ENCODE measurements around the gene POM121L2.

DNA sequence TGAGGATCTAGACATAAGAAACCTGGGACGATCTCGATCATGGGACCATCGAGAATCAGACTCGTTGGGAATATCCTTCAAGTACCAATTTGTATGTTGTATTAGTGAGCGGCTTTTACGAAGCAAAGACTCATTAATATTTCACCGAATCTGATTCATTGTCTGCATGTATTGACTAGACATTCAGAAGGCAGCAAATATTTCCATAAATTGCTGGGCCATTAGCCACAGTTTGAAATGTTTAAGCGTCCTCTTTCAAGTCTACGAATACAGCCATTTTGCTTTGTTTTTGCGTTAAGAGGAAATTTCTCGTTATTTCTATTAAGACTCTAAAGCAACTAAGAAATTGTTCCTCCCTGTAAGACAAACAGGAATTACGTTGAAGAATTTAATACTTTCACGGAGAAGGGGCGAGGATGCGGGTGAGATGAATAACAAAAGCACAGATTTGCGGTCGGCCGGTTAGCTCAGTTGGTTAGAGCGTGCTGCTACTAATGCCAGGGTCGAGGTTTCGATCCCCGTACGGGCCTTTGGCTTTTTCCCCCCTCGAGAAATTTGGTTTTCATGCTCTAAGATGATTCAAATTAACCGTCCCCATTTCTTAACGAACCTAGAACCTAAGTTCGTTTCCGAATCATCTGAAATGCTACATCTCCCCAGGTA, 18.5 kb downstream of the POM121L2 start:
- TF ChIP-seq ZNF274 (CRISPR knock-in tag; IDR thresholded peaks at IDR 0.05): no peak
- no peak for TF ChIP-seq HMG20B (CRISPR knock-in tag; conservative IDR thresholded peaks at IDR 0.05)
- no peak for TF ChIP-seq TAF15 (IDR thresholded peaks at IDR 0.05; ENCODE audit: low read depth, low read length, poor library complexity, severe bottlenecking)
- TF ChIP-seq ZNF207 (IDR thresholded peaks at IDR 0.05; ENCODE audit: borderline replicate concordance): no peak
- no peak for TF ChIP-seq NCOA1 (CRISPR knock-in tag; IDR thresholded peaks at IDR 0.05)
- no peak for TF ChIP-seq POLR2A (IDR thresholded peaks at IDR 0.05; ENCODE audit: insufficient read depth in 1 of 2, low read depth in 2 of 2, low read length in 2 of 2)

Data from HepG2 (cell line).